Neural cell (in vitro differentiated cells): ENCODE results near the gene PRDM11. TPM values are rescaled to one million over a fixed set of nuclear protein-coding genes. Genes with fewer than 3 reads are reported as not detected.

Source experiments
- H2AFZ ChIP-seq: fragments of 200-600, 300-800 bp; sonication (generic), shearing (Covaris generic); 2 replicates; pipeline ENCODE4 v1.6.0; 2014; ENCODE audit warnings: low read depth, mild to moderate bottlenecking, antibody characterized with exemption, low read length, moderate library complexity
- H3F3A ChIP-seq: fragments of 200-600 bp; shearing (Covaris generic); 2 replicates; pipeline ENCODE4 v1.6.1; 2016; ENCODE audit warnings: mild to moderate bottlenecking, moderate library complexity, mixed read lengths, antibody characterized with exemption, low read length; ENCODE audit not compliant: insufficient read depth, poor library complexity, severe bottlenecking
- H3K27ac ChIP-seq: fragments of 200-600, 300-800 bp; sonication (generic), shearing (Covaris generic); 2 replicates; pipeline ENCODE4 v1.5.1; 2014; ENCODE audit warnings: mild to moderate bottlenecking, low read length, moderate library complexity
- H3K27me3 ChIP-seq: fragments of 300-800, 200-600 bp; sonication (generic), shearing (Covaris generic); 2 replicates; pipeline ENCODE4 v1.6.0; 2014; ENCODE audit warnings: mild to moderate bottlenecking, low read depth, low read length, moderate library complexity; ENCODE audit not compliant: insufficient read depth
- H3K36me3 ChIP-seq: fragments of 300-800, 200-600 bp; sonication (generic), shearing (Covaris generic); 2 replicates; pipeline ENCODE4 v1.5.1; 2014; ENCODE audit warnings: mild to moderate bottlenecking, antibody characterized with exemption, low read length, moderate library complexity; ENCODE audit not compliant: insufficient read depth
- H3K4me2 ChIP-seq: fragments of 300-800, 200-600 bp; sonication (generic), shearing (Covaris generic); 2 replicates; pipeline ENCODE4 v1.6.0; 2014; ENCODE audit warnings: mild to moderate bottlenecking, low read length
- H3K4me3 ChIP-seq: fragments of 300-800, 200-600 bp; sonication (generic), shearing (Covaris generic); 2 replicates; pipeline ENCODE4 v1.5.1; 2014; ENCODE audit warnings: mild to moderate bottlenecking, low read length, moderate library complexity
- H3K79me2 ChIP-seq: fragments of 200-600 bp; shearing (Covaris generic); replicated peaks from 2 replicates; pipeline ENCODE4 v1.6.0; 2014; ENCODE audit warnings: mild to moderate bottlenecking, low read length, moderate library complexity; ENCODE audit not compliant: insufficient read depth
- H3K9ac ChIP-seq: fragments of 300-800, 200-600 bp; sonication (generic), shearing (Covaris generic); 2 replicates; pipeline ENCODE4 v1.6.1; 2016; ENCODE audit warnings: mild to moderate bottlenecking, low read length, mixed read lengths
- H3K9me2 ChIP-seq: fragments of 200-600 bp; shearing (Covaris generic); 2 replicates; pipeline ENCODE4 v1.6.1; 2016; ENCODE audit warnings: mild to moderate bottlenecking, low read length, mixed read lengths; ENCODE audit not compliant: insufficient read depth
- H3K9me3 ChIP-seq: fragments of 200-600, 300-800 bp; sonication (generic), shearing (Covaris generic); 2 replicates; pipeline ENCODE4 v1.6.1; 2016; ENCODE audit warnings: mild to moderate bottlenecking, mixed run types, low read length, moderate library complexity, mixed read lengths
- H4K20me1 ChIP-seq: fragments of 200-600 bp; shearing (Covaris generic); 2 replicates; pipeline ENCODE4 v1.6.1; 2016; ENCODE audit warnings: mild to moderate bottlenecking, mixed run types; ENCODE audit not compliant: insufficient read depth
- CTCF ChIP-seq: fragments of 450-650 bp; IDR thresholded peaks from 2 replicates; pipeline ENCODE4 v1.5.1; 2014; ENCODE audit warnings: antibody characterized with exemption, mild to moderate bottlenecking, moderate library complexity; ENCODE audit not compliant: poor library complexity, severe bottlenecking
- EP300 ChIP-seq: fragments of 450-650 bp; conservative IDR thresholded peaks from 2 replicates; pipeline ENCODE4 v1.6.1; 2014; ENCODE audit warnings: antibody characterized with exemption, mild to moderate bottlenecking, moderate library complexity; ENCODE audit not compliant: poor library complexity, severe bottlenecking
- EZH2 ChIP-seq: fragments of 200-600, 300-800 bp; shearing (Covaris generic), sonication (generic); IDR thresholded peaks from 2 replicates; pipeline ENCODE4 v1.6.1; 2014; ENCODE audit warnings: antibody characterized with exemption, low read length, borderline replicate concordance, mild to moderate bottlenecking; ENCODE audit not compliant: insufficient read depth, poor library complexity, severe bottlenecking
- MXI1 ChIP-seq: fragments of 450-650 bp; conservative IDR thresholded peaks from 2 replicates; pipeline ENCODE4 v1.6.1; 2014; ENCODE audit warnings: antibody characterized with exemption, mild to moderate bottlenecking; ENCODE audit not compliant: poor library complexity, severe bottlenecking
- POLR2AphosphoS5 ChIP-seq: IDR thresholded peaks from 2 replicates; pipeline ENCODE4 v1.6.1; 2012
- RAD21 ChIP-seq: fragments of 450-650 bp; conservative IDR thresholded peaks from 2 replicates; pipeline ENCODE4 v1.6.1; 2014; ENCODE audit warnings: antibody characterized with exemption, mild to moderate bottlenecking, moderate library complexity
- REST ChIP-seq: IDR thresholded peaks from 2 replicates; pipeline ENCODE4 v1.6.1; 2012; ENCODE audit warnings: borderline replicate concordance
- SMC3 ChIP-seq: fragments of 450-650 bp; conservative IDR thresholded peaks from 2 replicates; pipeline ENCODE4 v1.6.1; 2014; ENCODE audit warnings: antibody characterized with exemption, mild to moderate bottlenecking, moderate library complexity; ENCODE audit not compliant: poor library complexity
- TAF1 ChIP-seq: IDR thresholded peaks from 2 replicates; pipeline ENCODE4 v1.6.1; 2012; ENCODE audit warnings: low read depth
- polyA plus RNA-seq: library from polyadenylated mRNA; depleted of rRNA; stranded (reverse); fragments of >200 nt; gene quantifications from 2 replicates; pipeline ENCODE4 v1.2.3, GENCODE V29; 2014

The PRDM11 gene
- polyA plus RNA-seq, 1 donor from 2014 or later, result 2.0 TPM

GRCh38 chr11:45205978-45206377, 59.5 kb downstream of the PRDM11 start:
- Histone ChIP-seq H3K27ac (no peak overlapping the region), H3F3A (no peaks in the 10 kb centered on the region), H3K36me3 (no peaks in the 10 kb centered on the region), H3K9me3 (no peaks in the 10 kb centered on the region), H3K4me3 (no peak overlapping the region), H3K9ac (no peak overlapping the region), H3K4me2 (no peak overlapping the region), H2AFZ (no peak overlapping the region), H3K9me2 (no peaks in the 10 kb centered on the region), H4K20me1 (no peaks in the 10 kb centered on the region), H3K27me3 (no peaks in the 10 kb centered on the region), H3K79me2 (no peaks in the 10 kb centered on the region)
- TF ChIP-seq EZH2 (no peak), TAF1 (no peak), EP300 (no peak), SMC3 (no peak), REST (no peak)

GRCh38 chr11:45208135-45208534, 61.7 kb downstream of the PRDM11 start:
- no peak overlapping the region for H2AFZ ChIP-seq
- H3K27me3 ChIP-seq, result no peaks in the 10 kb centered on the region
- H3K79me2 ChIP-seq, result no peaks in the 10 kb centered on the region
- H3K9me3 ChIP-seq, result no peaks in the 10 kb centered on the region
- no peak overlapping the region for H3K27ac ChIP-seq
- no peak overlapping the region for H3K4me3 ChIP-seq
- H3K4me2 ChIP-seq, result no peak overlapping the region
- H3K9me2 ChIP-seq, result no peaks in the 10 kb centered on the region
- no peaks in the 10 kb centered on the region for H4K20me1 ChIP-seq
- H3K36me3 ChIP-seq, result no peaks in the 10 kb centered on the region
- H3K9ac ChIP-seq, result no peak overlapping the region
- no peaks in the 10 kb centered on the region for H3F3A ChIP-seq
- no peak for TF ChIP-seq EZH2
- no peak for TF ChIP-seq SMC3
- no peak for TF ChIP-seq EP300
- TF ChIP-seq REST, result no peak
- TF ChIP-seq TAF1, result no peak
- TF ChIP-seq CTCF, result no peak
- TF ChIP-seq MXI1, result no peak
- no peak for TF ChIP-seq POLR2AphosphoS5
- TF ChIP-seq RAD21, result no peak
